Large intestine (tissue), 3 donors: ENCODE measurements around the gene HECW1. TPM values are rescaled to one million over a fixed set of nuclear protein-coding genes. Genes with fewer than 3 reads are reported as not detected.
"Not testable (repeated sequence)": the region's sequence is repeated elsewhere in the genome, so short reads cannot be mapped to it uniquely, and the experiment has no call there.

Source experiments
- DNase-seq, 2 donors: peaks; one replicate each; pipeline versions ENCODE4 v3.0.0 to v3.0.0-alpha.2; 2013
- H3K27ac ChIP-seq: one replicate; pipeline ENCODE4 v1.5.1; 2013; ENCODE audit warnings: low read length
- H3K27me3 ChIP-seq: 2 replicates; pipeline ENCODE4 v1.6.1; 2013; ENCODE audit warnings: low read length; ENCODE audit not compliant: control insufficient read depth, insufficient read depth
- H3K36me3 ChIP-seq: 2 replicates; pipeline ENCODE4 v1.6.1; 2013; ENCODE audit warnings: low read length; ENCODE audit not compliant: control insufficient read depth, insufficient read depth
- H3K4me1 ChIP-seq: one replicate; pipeline ENCODE4 v1.6.1; 2013; ENCODE audit warnings: low read length; ENCODE audit not compliant: control insufficient read depth, insufficient read depth
- H3K4me3 ChIP-seq: one replicate; pipeline ENCODE4 v1.5.1; 2013; ENCODE audit warnings: low read length
- H3K9me3 ChIP-seq: one replicate; pipeline ENCODE4 v1.6.1; 2013; ENCODE audit warnings: mild to moderate bottlenecking, low read depth, low read length, moderate library complexity; ENCODE audit not compliant: control insufficient read depth
- WGBS: methylation state at CpG from one replicate; pipeline ENCODE4 v1.1.5; 2013; ENCODE audit warnings: low lambda C conversion rate; ENCODE audit not compliant: insufficient coverage; 5-methylcytosine and 5-hydroxymethylcytosine counted together
- polyA plus RNA-seq: library from polyadenylated mRNA; unstranded; fragments of 120-200 nt; gene quantifications from one replicate; pipeline ENCODE4 v1.2.1, GENCODE V29; 2013

HECW1 gene
- polyA plus RNA-seq, 1 donor, result 0.36 TPM

- no peak overlapping the region for H3K4me3 ChIP-seq
- no peaks in the 10 kb centered on the region for H3K36me3 ChIP-seq
- WGBS, result no CpG with 5 or more reads among the region's 1 CpG
- H3K27ac ChIP-seq, result no peak overlapping the region
- no peak for DNase-seq
- no peaks in the 10 kb centered on the region for H3K9me3 ChIP-seq
- peaks cover 12% of the 10 kb centered on the region for H3K27me3 ChIP-seq
- H3K4me1 ChIP-seq, result no peaks in the 10 kb centered on the region
Measured at GRCh38 chr7:43123457-43123856, 11.0 kb downstream of the HECW1 start.

- H3K9me3 ChIP-seq, result no peaks in the 10 kb centered on the region
- DNase-seq, result no peak
- no peak overlapping the region for H3K27ac ChIP-seq
- H3K4me1 ChIP-seq, result no peaks in the 10 kb centered on the region
- no peak overlapping the region for H3K4me3 ChIP-seq
- no CpG with 5 or more reads among the region's 3 CpGs for WGBS
- peaks cover 10% of the 10 kb centered on the region for H3K27me3 ChIP-seq
- H3K36me3 ChIP-seq, result no peaks in the 10 kb centered on the region
Measured at GRCh38 chr7:43124388-43124787, 11.9 kb downstream of the HECW1 start.

GRCh38 chr7:43130347-43130746, 17.9 kb downstream of the HECW1 start:
- Histone ChIP-seq H3K27ac (no peak overlapping the region), H3K27me3 (no peaks in the 10 kb centered on the region), H3K4me3 (no peak overlapping the region), H3K36me3 (no peaks in the 10 kb centered on the region), H3K9me3 (no peaks in the 10 kb centered on the region), H3K4me1 (no peaks in the 10 kb centered on the region)
- no peak for DNase-seq
- 86% methylated on average over 1 of the region's 3 CpGs for WGBS

GRCh38 chr7:43135129-43135528, 22.7 kb downstream of the HECW1 start:
- Histone ChIP-seq H3K4me3 (no peak overlapping the region), H3K27me3 (no peaks in the 10 kb centered on the region), H3K4me1 (no peaks in the 10 kb centered on the region), H3K9me3 (no peaks in the 10 kb centered on the region), H3K27ac (no peak overlapping the region), H3K36me3 (no peaks in the 10 kb centered on the region)
- DNase-seq, result no peak
- no CpG with 5 or more reads among the region's 1 CpG for WGBS

- H3K27ac ChIP-seq, result no peak overlapping the region
- no peaks in the 10 kb centered on the region for H3K36me3 ChIP-seq
- DNase-seq, result no peak
- no peaks in the 10 kb centered on the region for H3K4me1 ChIP-seq
- whole genome bisulfite sequencing, result no CpG with 5 or more reads among the region's 2 CpGs
- H3K27me3 ChIP-seq, result no peaks in the 10 kb centered on the region
- no peaks in the 10 kb centered on the region for H3K9me3 ChIP-seq
- no peak overlapping the region for H3K4me3 ChIP-seq
Measured at GRCh38 chr7:43136064-43136463, 23.6 kb downstream of the HECW1 start.

GRCh38 chr7:43137121-43137744, 24.8 kb downstream of the HECW1 start:
- H3K9me3 ChIP-seq, DNase-seq, H3K27ac ChIP-seq, H3K27me3 ChIP-seq, H3K36me3 ChIP-seq, H3K4me1 ChIP-seq, H3K4me3 ChIP-seq: not testable (repeated sequence)
- whole genome bisulfite sequencing, result no CpG with 5 or more reads among the region's 6 CpGs

GRCh38 chr7:43137811-43138210, 25.4 kb downstream of the HECW1 start:
- no peak for DNase-seq
- H3K27me3 ChIP-seq, result no peaks in the 10 kb centered on the region
- H3K36me3 ChIP-seq, result no peaks in the 10 kb centered on the region
- H3K27ac ChIP-seq, result no peak overlapping the region
- no peaks in the 10 kb centered on the region for H3K9me3 ChIP-seq
- 70% methylated on average over 2 of the region's 3 CpGs for WGBS
- no peak overlapping the region for H3K4me3 ChIP-seq
- no peaks in the 10 kb centered on the region for H3K4me1 ChIP-seq

GRCh38 chr7:43138710-43139109, 26.3 kb downstream of the HECW1 start:
- Histone ChIP-seq H3K27me3 (no peaks in the 10 kb centered on the region), H3K4me1 (no peaks in the 10 kb centered on the region), H3K36me3 (no peaks in the 10 kb centered on the region), H3K9me3 (no peaks in the 10 kb centered on the region), H3K4me3 (no peak overlapping the region), H3K27ac (no peak overlapping the region)
- WGBS, result 91% methylated on average over 2 of the region's 4 CpGs
- DNase-seq, result no peak

GRCh38 chr7:43139137-43139536, 26.7 kb downstream of the HECW1 start:
- Histone ChIP-seq H3K4me3 (no peak overlapping the region), H3K27ac (no peak overlapping the region), H3K36me3 (no peaks in the 10 kb centered on the region), H3K9me3 (no peaks in the 10 kb centered on the region), H3K4me1 (no peaks in the 10 kb centered on the region), H3K27me3 (no peaks in the 10 kb centered on the region)
- WGBS, result 60% methylated on average over 1 of the region's 2 CpGs
- DNase-seq, result no peak

GRCh38 chr7:43140186-43140585, 27.7 kb downstream of the HECW1 start:
- Histone ChIP-seq H3K9me3 (no peaks in the 10 kb centered on the region), H3K4me1 (no peaks in the 10 kb centered on the region), H3K27ac (no peak overlapping the region), H3K36me3 (no peaks in the 10 kb centered on the region), H3K4me3 (no peak overlapping the region), H3K27me3 (no peaks in the 10 kb centered on the region)
- 80% methylated on average over 2 of the region's 7 CpGs for WGBS
- no peak for DNase-seq

- no peaks in the 10 kb centered on the region for H3K36me3 ChIP-seq
- H3K9me3 ChIP-seq, result no peaks in the 10 kb centered on the region
- no peak overlapping the region for H3K27ac ChIP-seq
- H3K4me1 ChIP-seq, result no peaks in the 10 kb centered on the region
- no peak overlapping the region for H3K4me3 ChIP-seq
- H3K27me3 ChIP-seq, result no peaks in the 10 kb centered on the region
- no CpG with 5 or more reads among the region's 5 CpGs for WGBS
- DNase-seq, result no peak
Measured at GRCh38 chr7:43141091-43141490, 28.6 kb downstream of the HECW1 start.
